Cardiac septum (tissue), 1 donor: ENCODE results near the gene PIGT. TPM values are rescaled to one million over a fixed set of nuclear protein-coding genes. Genes with fewer than 3 reads are reported as not detected.
"Not testable (repeated sequence)": the region's sequence is repeated elsewhere in the genome, so short reads cannot be mapped to it uniquely, and the experiment has no call there.

Experiments used
- DNase-seq: peaks from one replicate; pipeline ENCODE4 v3.0.0-alpha.2; 2020; ENCODE audit warnings: low spot score
- intact Hi-C: fragments of 100-400 bp; cut with DNase I; formaldehyde crosslinking; loops from one replicate; pipeline ENCODE4 v1.14.0; 2022
- total RNA-seq: library from RNA; stranded (reverse); fragmentation: NEBNext Ultra II Directional; extraction: Animal tissue kit (Norgen Biotek cat#: 25700); gene quantifications from one replicate; pipeline ENCODE4 v1.2.1, GENCODE V29; 2021
- donor health status: DM: no; HTN: no; CAD: no.

Gene PIGT
- total RNA-seq, 1 donor from 2014 or later: 139 TPM

DNA sequence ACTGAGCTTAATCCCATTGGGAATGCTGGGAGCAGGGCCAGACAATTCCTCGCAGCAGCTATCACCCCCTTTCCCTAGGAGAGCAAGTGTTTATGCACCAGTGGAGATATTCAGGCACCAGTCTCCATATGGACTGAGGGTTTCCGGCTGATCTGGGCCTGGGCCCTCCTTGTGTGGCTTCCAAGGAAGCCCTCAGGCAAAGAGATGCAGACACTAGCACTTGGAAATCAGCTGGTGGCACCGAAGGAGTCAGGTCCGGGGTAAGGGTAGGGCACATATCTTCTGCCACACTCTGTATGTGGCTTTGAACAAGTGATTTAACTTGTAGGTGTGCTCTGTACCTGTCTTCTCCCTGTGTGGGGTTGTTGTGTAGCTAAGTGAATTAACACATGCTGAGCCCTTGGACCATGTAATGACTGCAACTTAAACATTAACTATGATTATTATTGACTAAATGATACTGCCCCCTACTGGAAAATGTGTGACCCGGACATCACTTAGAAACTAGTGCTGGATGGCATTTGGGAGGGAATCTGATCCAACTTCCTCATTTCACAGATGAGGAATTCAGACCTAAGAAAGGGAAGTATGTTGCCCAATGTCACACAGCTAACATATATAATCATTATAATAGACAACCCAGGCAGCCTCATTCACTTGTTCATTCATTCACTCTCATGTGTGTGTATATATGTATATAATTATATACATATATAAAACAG is 34.3 kb downstream of the PIGT start:
- intact Hi-C loops: no loop called here
- no peak for DNase-seq

DNA sequence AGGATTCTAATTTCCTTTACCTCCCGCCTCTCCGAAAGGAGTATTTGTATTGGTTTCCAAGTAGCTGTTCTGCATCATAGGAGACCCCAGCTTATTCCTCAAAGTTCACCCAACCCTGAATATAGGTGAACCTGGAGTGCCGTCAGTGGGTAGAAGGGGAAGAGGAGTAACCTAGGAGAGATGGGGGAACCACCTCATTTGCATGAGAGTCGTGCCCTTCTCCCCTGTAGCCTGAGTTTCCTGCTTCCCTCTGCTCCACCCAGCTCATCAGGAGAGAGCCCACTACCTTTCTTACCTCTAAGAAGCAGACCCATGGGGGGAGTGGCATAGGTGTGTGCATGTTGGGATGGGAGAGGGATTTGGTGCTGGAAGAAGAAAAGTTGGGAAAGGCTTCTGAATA is 36.3 kb downstream of the PIGT start:
- intact Hi-C loops: no loop called here

DNA sequence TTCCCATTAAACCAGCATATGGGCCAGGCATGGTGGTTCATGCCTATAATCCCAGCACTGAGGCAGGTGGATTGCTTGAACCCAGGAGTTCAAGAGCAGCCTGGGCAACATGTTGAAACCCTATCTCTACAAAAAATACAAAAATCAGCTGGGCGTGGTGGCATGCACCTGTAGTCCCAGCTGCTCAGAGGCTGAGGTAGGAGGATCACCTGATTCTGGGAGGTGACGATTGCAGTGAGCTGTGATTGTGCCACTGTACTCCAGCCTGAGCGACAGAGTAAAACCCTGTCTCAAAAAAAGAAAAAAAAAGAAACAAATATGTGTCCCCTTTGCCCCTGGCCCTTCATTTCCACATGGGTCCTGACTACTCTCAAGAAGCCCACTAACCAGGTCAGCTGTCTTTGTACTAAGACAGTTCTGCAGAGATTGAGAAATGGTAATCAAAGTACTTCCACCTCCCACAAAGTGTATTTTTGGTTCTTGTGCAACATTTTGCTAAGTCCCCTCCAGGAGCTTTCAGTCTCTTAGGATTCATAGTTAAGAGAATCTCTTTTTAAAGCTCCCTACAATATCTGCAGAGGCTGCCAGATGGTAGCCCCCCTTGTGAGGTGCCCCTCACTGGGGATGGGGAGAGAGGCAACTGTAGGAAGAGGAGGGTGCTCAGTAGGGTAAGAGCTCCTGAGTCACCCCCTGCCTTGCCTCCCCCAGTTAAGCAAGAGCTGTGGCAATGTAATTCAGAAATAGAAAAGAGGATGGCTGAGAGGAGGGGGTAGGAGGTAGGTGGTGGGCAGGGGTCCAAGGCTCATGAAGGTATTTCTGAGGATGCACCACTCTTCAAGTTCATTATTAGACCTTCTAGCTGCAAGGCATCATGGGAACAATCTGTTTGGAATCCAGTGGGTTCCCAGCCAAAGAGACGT is 37.1 kb downstream of the PIGT start:
- no peak for DNase-seq
- intact Hi-C loops: no loop called here

More for the DNA sequence above, 36.3 kb downstream of the PIGT start:
- DNase-seq: no peak

DNA sequence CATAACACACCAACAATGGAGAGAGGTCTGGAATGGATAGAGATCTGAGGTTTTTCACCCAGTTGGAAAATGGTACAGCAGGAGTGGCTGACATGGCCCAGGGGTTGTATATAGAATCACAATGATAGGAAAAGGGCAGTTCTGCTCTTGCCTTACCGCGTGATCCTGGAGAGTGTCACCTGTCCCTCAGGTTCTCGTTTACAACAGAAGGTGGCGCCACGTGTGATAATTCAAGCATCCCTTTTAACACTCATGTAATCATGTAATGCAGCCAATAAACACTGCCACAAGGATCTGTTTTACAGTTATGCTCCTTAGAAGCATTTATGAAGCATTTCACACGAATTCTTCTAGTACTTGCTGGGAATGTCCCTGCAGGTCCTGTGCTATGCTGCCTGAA is 40.7 kb downstream of the PIGT start:
- intact Hi-C loops: no loop called here
- no peak for DNase-seq

DNA sequence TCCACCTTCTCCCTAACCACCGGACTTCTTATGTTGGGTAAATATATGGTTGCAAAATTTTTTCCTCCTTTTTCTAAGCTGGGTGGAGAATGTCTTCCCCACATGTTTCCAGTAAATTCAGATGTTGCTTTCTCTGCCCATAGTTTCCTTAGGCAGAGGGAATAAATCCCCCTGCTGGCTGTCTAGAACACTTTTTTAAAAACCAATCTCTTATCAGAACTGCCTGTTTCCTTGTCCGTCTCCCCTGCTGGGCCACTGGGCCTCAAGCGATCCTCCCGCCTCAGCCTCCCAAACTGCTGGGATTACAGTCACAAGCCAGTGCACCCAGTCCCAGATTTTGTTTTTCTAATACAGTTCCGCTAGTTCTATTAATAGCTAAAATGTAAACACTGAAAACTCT is 43.7 kb downstream of the PIGT start:
- DNase-seq: no peak
- intact Hi-C loops: no loop called here

DNA sequence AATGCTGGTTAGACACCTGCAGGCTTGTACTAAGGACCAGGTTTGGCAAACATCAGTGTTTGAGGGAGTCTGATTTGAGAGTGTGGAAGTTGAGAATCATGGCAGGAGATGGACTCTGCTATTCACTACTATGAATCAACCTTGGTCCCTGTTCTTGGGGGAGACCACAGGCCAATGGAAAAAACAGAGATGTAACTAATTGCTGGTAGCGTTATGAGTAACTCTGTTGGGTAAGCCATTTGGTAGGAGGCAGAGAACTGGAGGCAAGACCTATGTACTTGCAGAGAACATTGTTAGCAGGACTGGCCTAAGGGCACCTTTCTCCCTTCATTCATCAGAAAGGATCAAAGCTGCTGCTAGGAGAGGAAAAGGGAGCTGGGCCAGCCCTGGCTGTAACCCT is 45.3 kb downstream of the PIGT start:
- no peak for DNase-seq
- intact Hi-C loops: no loop called here

DNA sequence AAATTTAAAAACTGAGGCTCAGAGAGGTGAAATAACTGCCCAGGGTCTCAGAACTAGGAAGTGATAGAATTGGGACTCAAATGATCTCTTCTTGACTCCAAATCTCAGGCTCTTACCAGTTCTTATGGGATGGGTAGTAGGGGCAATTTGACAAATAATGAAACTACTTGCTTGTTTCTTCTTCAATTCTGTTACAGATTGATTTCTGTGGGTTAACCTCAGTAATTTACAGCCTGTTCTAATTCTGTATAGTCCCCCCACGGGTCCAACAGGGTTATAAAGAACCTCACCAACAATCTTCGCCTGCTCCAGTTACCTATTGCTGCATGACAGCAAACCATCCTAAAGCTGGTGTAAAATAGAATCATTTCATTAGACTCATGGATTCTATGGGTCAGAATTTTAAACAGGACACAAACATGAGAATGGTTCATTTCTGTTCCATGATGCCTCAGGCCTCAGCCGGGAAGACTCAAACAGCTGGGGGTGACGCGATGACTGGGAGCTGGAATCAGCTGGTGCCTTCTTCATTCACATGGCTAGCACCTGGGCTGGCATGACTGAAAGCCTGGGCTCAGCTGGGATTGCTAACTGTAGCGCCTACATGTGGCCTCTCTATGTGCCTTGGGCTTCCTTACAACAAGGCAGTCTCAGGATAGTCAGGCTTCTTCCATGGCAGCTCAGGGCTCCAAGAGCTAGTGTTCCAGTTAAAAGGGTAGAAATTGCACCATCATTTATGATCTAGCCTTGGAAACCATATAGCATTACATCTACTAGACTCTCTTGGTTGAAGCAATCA is 47.0 kb downstream of the PIGT start:
- intact Hi-C loops: no loop called here
- no peak for DNase-seq

DNA sequence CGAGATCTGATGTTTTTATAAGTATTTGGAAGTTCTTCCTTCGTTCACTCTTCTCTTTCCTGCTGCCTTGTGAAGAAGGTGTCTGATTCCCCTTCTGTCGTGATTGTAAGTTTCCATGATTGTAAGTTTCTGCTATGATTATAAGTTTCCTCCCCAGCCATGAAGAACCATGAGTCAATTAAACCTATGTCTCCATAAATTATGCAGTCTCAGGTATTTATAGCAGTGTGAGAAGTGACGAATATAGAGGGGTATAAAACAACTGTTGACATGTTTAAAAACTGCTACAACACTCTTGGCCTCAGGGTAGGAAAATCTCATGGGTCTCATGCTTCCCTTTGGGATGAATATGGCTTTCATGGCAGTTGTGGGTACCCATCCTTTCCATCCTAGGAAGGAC is 47.8 kb downstream of the PIGT start:
- intact Hi-C loops: no loop called here
- no peak for DNase-seq

DNA sequence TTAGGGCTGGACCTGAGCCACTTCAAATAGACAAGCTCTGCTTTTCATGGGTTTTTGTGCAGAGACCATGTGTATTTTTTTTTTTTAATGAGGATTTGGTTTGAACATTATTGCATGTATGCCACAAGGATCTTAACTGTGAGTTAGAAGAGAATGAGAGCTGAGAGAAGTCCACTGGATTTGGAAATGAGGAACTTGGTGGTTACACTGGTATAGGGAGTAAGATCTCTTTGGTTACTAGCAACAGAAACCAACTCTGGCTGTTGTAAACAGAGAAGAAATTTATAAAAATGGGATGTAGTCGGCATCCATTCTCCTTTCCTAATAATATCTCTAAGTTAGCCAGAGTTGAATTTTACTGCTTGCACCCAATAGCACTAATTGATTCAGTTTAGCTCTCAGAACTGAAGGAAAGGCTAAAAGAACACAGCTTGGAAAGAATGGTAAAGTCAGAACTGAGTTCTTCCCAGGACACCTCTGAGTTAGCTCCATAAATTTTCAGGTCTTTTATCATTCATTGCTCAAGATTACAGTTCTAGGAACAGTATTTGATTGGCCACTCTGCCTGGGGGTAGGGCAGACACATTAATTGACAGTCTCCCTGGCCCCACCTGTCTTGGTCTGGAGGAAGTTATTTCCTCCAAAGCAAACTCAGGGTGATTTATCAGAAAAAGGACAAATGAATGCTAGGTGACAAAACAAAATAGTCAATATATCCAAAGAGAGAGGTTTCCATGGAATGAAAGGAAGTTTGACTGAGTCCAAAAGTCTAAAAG is 49.7 kb downstream of the PIGT start:
- DNase-seq: no peak
- intact Hi-C loops: no loop called here

DNA sequence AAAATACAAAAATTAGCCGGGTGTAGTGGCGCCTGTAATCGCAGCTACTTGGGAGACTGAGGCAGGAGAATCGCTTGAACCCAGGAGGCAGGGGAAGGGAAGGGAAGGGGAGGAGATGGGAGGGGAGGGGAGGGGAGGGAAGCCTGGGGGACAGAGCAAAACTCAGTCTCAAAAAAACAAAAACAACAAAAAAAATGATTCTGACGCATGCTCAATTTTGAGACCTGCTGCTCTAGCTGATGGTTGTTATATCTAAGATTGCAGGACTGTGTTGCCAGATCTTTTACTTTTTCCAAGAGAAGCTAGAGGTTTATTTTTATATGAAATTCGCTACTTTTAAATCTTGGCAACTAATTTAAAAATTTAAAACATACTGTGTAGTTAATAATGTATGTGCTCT is 51.2 kb downstream of the PIGT start:
- intact Hi-C loops: no loop called here
- DNase-seq: no peak

DNA sequence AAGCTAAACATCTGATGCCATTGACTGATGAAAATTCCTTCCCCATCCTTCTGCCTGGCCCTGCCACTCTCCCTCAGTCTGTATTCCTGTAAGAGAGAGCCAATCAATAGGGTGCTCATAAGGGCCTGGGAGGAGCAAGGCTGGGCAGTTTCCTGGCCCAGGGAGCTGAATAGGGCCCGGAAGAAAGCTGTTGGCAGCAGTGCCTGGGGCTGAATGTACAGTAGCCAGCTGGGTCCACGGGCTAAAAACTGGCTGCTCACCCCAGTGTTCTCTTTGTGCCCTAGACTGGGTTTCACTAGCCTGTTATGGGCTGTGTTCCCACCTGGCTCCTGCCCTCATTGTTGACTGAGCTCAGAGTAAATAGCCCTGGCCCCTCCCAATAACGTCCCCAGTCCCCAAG is 51.9 kb downstream of the PIGT start:
- DNase-seq: no peak
- intact Hi-C loops: no loop called here

DNA sequence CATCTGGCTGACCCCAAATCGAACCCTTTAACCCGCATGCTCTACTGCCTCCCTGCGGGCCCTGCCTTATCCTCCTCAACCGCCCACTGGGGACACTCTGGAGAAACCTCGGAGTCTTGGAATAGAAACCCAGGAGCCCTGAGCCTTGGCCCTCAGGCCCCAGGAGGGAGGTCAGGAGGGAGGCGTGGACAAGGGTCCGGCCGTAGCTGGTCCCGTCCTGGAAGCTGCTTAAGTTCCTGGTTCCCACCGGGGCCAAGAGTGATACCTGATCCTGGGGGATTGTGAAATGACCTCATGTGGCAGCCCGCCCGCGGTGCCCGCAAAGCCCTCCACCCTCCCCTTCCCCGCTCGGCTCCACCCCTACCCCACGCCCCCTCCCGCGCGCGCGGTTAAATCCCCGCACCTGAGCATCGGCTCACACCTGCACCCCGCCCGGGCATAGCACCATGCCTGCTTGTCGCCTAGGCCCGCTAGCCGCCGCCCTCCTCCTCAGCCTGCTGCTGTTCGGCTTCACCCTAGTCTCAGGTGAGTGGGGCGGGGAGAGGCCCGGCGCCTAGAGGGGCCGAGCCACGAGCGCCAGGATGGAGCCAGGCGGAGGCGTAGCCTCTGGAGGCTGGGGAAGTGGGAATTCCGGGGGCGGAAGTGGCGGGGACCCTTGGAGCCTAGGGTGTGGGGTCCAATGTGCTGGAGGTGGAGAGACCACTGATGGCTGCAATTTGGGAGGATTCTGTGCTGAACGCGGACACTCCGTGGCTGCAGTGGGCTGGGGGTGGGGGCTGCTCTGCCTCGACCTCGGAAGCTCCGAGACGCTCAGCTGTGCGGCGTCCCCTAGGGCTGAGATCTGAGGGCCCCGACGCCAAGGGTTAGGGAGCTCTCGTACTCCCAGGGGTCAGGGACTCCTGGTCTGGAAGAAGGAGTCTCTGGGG is 53.7 kb downstream of the PIGT start, which contains the start of gene WFDC2:
TSS of gene WFDC2 (plus strand) at position 418 of the 926 bp plus-strand sequence. CDS start at position 447, 29 bp downstream.
- intact Hi-C loops: no loop called here
- no peak for DNase-seq

DNA sequence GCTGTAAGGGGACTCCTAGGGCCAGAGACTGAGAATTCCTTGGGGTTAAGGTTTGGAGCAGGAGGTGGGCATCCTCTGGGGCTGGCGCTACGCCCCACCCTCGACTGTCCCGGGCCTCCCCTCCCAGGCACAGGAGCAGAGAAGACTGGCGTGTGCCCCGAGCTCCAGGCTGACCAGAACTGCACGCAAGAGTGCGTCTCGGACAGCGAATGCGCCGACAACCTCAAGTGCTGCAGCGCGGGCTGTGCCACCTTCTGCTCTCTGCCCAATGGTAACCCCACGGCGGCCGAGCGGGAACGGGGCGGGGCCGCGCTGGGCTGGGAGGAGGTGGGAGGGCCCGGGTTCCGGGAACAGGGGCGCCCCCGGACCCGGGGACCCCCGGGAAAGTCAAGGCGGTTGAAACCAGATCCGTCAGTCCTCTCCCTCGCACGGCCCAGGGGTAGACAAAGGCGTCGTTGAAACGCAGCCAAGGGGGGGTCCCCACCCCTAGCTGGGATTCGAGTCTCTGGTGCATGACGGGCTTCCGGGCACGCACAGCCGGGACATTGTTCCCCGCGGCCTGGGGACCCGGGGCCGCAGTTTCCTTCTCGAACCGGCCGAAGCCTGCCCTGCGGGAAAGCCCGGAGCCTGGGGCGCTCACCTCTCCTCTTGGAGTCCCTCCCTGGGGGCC is 54.5 kb downstream of the PIGT start:
- intact Hi-C loops: no loop called here

DNA sequence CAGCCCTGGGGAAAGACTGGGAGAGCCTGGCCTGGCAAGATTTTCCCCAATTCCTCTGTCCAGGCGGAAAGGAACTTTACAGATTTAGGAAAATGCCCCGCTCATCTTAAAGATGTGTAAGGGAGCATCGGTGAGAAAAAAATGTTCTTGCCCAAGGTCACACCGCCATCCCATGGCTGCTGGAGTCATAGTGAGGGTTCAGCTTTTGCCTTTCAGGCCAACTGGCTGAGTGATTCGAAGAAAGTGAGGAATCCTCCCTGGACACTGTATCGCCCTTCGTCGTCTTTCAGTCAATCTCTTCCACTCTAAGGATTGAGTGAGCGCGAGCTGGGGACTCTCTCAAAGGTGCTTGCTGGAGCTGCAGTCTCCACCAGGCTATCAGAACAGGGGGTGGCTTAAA is 55.0 kb downstream of the PIGT start:
- intact Hi-C loops: no loop called here
- DNase-seq: no peak

More for the DNA sequence above, 54.5 kb downstream of the PIGT start:
- no peak for DNase-seq

DNA sequence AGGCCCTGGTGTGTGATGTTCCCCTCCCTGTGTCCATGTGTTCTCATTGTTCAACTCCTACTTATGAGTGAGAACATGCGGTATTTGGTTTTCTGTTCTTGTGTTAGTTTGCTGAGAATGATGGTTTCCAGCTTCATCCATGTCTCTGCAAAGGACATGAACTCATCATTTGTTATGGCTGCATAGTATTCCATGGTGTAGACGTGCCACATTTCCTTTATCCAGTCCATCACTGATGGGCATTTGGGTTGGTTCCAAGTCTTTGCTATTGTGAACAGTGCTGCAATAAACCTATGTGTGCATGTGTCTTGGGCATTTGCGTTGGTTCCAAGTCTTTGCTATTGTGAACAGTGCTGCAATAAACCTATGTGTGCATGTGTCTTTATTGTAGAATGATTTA is 56.3 kb downstream of the PIGT start:
- DNase-seq, intact Hi-C loops: not testable (repeated sequence)
